Globus pallidus (tissue), 1 donor: ENCODE data around the gene DPEP2NB.
A peak's percentile ranks its signal among the peaks of the same experiment; 100 is the strongest.
"Not testable (repeated sequence)": the region's sequence is repeated elsewhere in the genome, so short reads cannot be mapped to it uniquely, and the experiment has no call there.

ENCODE experiments used
- DNase-seq: peaks from one replicate; pipeline ENCODE4 v3.0.0-alpha.2; 2015; ENCODE audit warnings: low spot score

DPEP2NB gene

DNA sequence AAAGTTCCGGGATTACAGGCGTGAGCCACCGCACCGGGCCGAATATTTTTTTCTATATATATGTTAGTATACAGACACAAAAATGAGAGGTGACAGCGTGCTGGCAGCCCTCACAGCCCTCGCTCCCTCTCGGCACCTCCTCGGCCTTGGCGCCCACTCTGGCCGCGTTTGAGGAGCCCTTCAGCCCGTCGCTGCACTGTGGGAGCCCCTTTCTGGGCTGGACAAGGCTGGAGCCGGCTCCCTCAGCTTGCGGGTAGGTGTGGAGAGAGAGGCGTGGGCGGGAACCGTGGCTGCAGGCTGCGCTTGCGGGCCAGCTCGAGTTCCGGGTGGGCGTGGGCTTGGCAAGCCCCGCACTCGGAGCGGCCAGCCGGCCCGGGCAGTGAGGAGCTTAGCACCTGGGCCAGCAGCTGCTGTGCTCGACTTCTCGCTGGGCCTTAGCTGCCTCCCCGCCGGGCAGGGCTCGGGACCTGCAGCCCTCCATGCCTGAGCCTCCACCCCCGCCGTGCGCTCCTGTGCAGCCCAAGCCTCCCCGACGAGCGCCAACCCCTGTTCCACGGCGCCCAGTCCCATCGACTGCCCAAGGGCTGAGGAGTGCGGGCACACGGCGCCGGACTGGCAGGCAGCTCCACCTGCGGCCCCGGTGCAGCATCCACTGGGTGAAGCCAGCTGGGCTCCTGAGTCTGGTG lies 33.6 kb downstream of the DPEP2NB start:
- DNase-seq: no peak

DNA sequence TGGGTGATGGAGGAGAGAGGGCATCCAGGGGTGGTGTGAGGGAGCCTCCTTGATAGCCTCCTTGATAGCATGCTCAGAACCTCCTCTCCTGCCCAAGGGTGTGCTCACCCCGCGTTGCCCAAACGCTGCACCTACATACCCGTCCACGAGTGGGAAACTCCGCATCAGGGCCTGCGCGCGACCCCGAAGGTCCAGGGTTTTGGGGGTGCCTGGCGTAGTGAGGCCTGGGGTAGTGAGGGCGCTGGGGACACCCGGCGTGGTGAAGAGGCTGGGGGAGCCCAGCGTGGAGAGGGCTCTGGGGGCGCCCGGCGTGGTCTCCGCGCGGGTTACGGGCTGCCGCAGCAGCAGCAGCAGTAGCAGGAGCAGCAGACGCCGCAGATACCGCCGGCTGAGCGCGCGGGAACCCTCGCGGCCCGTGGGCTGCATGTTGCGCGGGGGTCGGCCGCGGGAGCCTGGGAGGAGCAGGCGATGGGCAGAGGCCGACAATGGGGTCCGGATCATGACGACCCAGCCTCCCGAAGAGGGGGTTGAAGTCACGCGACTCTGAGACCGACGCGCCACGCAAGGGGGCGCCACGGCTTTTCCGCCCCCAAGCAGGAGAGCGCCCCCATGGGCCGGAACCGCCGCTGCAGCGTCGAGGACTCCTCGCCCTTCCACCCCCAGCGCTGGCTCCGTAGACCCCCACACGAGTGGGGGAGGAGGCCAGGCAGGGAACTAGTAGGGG lies 35.6 kb downstream of the DPEP2NB start, which contains the start of gene DPEP3:
DPEP3 (minus strand) TSS at position 545 of the 724 bp plus-strand sequence; CDS start at position 426, 119 bp downstream.
- no peak for DNase-seq

DNA sequence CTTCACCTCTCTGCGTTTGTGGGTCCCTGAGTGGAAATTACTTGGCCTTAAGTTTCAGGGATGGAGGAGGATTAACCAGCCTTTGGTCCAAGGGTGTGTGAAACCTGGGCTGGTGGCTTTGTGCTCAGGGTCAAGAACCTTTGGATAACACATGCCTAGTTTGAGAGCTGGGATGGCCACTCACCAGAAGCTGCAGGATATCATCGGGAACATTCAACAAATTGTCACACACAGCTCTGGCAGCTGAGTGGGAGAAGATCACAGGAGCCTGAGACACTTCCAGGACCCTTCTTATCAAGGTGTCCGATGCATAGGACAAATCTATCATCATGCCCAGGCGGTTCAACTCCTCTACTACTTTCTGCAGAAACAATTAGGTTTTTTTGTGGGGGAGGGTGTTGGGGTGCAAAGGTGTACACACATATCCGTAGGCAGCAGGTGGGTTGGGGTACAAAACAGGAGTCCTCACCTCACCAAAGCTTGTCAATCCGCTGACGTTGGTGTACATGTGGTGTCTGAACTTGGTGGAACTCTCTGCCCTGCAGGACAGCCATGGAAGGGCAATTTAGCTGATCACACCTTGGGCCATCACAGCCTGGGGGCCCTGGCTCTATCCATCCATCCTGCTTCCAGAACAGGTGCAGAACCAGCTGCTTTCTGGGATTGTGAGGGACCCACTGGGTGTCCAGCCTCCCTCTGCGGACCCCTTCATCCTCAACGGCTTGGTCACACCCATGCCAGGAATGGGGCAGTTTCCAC lies 38.1 kb downstream of the DPEP2NB start:
- DNase-seq: no peak

DNA sequence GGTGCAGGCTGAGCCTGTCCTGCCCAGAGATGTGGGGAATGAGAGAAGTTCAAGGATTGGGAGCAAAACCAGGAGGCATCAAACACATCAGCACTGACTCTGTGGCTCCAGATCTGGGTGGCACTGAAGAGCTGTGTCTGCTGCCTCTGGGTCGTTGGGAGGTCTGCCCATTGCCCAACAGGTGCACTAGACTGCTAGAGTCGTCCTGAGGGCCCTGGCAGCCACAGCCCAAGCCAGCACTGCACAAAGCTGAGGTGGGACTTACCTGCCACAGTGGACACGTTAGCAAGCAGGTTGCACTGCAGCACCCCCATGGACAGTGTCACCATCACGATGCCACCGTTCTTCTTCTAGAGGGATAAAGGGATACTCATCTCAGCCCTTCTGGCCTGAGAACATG lies 38.7 kb downstream of the DPEP2NB start:
- DNase-seq: no peak

DNA sequence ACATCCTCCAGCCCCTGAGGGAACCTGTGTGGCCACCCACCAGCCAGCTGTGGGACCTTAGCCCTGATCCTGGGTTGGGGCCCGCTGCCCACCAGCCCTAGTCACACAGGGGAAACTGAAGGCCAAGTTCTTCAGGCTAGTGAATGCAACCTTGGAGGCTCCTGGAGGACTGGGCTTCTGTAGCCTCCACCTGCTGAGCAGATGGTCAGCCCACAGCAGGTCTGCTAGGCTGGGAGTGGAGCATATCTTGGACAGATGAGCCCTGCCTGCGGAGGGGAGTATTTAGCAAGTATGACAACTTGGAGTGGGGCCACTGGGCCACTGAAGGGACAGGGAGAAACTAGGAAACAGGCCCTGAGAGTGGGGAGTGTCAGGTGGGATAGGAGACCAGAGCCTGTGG lies 39.5 kb downstream of the DPEP2NB start:
- DNase-seq: no peak

DNA sequence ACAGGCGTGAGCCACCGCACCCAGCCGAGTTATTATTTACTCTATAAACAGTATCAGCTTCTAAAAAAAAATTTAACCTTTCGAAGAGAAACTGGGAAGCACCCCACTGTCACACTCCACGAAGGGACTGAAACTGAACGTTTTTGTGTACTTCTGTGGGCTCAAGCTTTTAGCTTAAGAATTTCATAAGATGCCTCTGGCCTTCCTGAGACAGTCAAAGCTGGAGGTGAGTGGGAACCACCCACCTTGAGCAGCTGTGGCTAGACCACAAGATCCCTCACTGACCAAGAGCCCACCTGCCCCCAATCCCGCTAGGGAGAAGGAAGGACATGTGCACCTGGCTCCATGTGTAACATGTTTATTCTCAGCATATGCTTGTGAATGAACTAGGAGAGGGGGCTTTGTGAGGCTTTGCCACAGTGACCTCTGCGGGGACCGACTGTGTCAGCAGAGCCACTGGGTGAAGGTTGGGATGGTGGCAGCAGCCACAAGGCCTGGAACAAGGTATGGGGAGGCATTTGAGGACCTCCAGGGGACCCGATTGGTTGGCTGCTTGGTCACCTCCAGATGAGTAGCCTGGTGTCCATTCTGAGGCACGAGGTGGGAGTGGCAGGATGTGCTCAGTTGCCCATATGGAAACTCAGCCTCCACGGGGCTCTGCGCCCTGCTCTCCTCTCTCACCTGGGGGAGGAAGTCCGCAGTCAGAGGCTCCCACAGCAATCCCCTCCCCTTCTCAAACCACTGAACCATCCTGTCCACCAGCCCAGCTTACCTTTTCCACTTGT lies 40.2 kb downstream of the DPEP2NB start:
- DNase-seq: no peak

DNA sequence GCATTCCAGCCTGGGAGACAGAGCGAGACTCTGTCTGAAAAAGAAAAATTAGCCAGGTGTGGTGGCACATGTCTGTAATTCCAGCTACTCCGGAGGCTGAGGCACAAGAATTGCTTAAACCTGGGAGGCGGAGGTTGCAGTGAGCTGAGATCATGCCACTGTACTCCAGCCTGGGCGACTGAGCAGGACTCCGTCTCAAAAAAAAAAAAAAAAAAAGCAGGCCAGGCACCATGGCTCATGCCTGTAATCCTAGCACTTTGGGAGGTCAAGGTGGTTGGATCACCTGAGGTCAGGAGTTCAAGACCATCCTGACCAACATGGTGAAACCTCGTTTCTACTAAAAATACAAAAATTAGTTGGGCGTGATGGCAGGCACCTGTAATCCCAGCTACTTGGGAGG lies 43.4 kb downstream of the DPEP2NB start:
- DNase-seq: not testable (repeated sequence)

DNA sequence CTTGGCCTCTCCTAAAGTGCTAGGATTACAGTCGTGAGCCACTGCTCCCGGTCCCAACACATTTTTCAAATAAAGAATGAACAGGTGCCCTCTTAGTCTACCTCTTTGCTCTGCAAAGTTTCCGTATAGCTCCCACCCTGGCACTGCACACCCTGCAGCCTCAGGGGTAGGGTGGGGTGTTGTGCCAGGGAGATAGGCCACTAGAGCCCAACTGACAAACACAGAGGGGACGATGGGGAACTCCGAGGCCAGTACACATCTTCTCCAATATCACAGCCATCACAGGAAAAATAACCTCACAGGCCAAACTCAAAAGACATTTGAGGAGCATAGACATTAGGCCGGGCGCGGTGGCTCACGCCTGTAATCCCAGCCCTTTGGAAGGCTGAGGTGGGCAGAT lies 44.6 kb downstream of the DPEP2NB start:
- no peak for DNase-seq

DNA sequence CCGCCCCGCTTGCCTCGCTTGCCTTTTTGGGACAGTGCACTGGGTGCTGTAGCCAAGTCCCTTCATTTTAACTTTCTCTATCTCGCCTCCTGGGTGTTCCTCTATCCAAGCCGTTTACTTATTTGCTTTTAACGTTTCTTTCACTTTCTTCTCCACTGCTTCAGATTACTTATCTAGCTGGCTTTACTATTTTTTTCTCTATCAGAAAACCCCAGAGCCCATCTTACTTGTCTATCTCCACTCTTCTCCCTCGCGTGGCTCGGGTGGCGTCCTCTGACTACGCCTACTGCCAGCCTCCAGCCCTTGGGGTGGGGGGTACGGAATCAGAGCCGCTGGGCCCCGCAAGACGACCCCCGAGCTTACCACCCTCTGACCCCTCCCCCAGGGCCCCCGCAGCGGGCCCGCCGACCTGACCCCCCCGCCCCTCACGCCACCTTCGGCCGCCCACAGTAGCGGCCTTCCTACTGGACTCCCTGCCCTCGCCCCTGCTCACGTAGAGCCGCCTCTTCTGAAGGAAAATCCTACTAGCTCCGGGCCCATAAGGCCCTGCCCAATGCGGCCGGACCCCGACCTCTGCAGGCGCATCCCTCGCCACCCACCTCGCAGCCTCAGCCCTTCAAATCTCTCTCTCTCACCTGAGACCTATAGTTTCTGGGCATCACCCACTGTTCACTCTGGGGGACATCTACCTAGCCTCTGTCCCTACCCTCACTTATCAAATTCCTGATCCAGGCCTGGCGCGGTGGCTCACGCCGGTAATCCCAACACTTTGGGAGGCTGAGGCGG lies 46.3 kb downstream of the DPEP2NB start:
- no peak for DNase-seq

DNA sequence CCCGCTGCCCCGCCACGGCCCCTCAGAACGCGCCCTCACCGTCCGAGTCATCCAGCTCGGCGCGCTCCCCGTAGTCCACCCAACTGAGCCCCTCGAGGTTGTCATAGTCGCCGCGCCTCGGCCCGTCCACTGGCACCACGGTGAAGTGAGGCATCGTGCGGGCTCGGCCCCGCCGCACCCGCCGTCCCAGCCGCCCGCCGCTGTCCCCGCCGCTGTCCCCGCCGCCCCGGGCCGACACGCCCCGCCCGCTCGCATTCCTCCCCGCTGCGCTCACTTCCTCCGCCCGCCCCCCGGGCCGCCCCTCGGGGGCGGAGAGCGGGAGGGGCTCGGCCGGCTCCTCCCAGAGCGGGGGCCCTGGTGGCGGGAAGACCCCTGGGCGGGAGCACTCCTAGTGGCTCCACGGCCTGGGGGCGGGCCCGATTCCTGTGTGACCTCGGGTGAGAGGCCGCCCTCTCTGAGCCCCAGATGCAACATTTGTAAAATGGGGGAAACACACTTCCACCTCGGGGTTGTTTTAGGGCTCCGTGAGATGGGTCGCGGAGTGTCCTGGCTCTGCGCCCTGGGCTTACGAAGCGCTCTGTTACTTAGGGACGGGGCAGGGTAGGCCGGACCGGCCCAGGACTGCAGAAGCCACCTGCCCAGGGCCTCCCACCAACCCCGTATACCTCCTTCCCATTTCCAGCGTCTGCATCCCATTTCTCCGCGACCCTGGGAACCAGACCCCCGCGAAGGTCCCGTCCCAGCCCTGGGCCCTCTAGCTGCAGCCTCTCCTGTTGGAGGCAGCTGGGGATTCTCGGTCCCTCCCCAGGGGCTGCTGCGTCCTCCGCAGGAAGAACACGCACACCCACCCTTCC lies 47.1 kb downstream of the DPEP2NB start, which contains the start of gene SLC12A4:
SLC12A4 (minus strand) TSS at position 238 of the 854 bp plus-strand sequence; CDS start at position 154, 84 bp downstream.
- DNase-seq: peak; percentile 55

DNA sequence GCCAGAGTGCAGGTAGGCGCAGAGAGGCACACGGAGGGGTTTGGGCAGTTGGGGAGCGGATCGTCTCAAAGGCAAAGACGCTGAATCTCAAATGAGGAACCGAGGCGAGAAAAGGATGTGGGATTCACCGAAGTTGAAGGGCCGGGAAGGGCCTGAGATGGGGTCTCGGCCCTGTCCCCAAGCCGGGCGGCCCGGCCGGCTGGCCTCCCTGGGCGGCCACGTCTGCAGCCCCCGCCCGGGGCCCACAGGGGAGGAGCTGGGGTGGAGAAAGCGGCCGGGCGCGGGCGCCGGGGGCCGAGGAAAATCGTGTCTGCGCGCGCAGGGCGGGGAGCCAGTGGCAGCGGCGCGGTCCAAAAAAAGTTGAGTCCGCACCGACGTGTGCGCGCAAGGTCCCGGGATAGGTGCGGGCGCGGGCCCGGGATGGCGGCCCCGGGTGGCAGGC lies 47.7 kb downstream of the DPEP2NB start:
- DNase-seq: no peak

DNA sequence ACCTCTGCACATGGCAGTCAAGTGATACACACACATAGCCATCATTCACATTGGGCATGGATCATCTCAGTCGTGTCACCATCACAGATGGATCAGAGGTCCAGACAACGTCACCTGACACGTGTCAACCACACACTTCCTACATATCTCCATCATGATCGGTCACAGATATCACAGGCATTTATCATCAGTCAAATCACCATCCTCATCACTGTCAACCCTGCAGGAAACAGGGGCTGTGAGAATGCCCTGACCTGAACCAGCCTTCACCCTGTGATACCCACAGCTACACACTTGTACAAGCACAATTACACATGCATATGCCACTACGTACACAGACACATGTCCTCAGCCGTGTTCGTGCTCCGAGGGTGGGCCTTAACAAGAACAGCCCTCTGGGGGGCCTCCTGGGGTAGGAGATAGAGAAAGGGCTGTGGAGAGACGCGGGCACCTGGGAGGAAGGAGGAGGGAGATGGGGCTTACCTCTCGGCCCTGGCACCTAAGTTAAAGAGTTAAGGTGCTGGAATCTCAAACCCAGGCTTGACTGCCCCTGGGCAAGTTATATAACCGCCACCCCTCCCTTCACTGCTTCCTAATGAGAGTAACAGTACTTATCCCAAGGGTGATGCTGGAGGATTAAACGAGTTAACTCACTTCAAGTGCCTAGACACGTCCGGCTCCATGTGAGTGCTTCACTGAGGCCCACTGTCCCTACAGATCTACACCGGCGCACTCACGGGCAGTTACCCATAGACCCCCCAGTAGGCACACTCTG lies 48.3 kb downstream of the DPEP2NB start:
- DNase-seq: no peak

DNA sequence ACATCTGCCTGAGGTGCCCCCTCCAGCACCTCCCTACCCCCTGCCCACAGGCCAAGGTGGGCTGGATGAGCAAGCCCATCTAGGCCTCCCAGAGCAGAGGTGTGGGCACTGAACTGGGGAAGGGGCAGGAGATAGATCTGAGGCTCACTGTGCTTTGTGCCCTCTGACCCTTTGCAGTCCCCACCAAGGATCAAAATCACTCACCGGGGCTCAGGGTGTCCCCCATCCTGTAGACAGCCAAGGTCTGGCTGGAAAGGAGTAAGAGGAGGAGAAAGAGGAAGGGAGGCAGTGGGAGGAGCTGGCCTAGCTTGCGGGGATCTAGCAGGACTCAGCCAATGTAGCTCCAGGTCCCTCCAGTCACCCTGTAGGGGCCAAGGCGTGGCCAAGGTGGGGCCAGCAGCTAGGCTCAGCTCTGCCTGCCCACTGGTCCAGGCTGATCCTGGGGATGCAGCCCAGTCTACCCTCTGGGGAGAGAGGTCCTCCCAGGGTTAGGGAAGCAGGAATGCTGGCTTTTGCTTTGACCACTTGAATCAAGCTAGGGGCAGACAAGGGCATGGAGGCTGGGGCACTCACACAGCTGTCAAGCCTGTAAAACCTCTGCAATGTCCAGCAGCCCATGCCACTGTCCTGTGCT lies 49.0 kb downstream of the DPEP2NB start:
- no peak for DNase-seq

DNA sequence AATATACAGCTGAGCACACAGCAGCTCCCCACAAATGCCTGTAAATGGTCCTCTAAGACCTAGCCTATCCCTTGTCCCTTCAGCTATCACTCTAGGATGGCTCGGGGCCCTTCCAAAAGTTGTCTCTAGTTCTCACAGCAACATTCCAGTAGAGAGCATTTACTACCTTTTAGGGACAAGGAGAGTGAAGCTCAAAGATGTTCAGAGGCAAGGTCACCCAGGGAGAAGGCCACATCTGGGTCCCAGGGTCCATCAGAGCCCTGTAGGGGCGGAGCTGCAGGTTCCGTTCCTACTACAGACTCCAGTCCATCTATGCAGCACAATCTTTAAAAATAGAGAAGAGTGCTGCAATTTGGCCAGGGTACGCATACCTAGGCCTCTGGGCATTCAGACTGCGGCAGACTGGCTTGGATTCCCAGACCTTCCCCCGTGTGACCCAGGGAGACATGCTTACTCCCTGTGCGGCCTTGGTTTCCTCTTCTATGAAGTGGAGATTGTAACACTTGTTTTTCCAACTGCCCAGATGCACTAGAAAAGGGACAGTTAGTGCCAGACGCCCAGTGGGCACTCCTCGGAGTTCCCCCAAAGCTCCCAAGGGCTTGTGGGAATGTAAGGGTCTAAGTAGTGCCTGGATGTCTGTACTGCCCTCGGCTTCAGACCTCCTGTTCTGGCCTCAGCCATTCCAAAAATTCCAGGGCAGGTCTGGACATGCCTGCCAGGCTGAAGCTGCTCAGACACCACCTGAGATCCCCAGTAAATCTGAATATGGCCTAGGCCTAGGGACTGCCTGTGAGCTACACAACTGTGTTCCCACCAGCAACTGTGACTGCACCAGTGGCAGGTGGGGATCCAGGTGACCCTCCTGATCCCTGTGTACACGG lies 49.8 kb downstream of the DPEP2NB start:
- no peak for DNase-seq

DNA sequence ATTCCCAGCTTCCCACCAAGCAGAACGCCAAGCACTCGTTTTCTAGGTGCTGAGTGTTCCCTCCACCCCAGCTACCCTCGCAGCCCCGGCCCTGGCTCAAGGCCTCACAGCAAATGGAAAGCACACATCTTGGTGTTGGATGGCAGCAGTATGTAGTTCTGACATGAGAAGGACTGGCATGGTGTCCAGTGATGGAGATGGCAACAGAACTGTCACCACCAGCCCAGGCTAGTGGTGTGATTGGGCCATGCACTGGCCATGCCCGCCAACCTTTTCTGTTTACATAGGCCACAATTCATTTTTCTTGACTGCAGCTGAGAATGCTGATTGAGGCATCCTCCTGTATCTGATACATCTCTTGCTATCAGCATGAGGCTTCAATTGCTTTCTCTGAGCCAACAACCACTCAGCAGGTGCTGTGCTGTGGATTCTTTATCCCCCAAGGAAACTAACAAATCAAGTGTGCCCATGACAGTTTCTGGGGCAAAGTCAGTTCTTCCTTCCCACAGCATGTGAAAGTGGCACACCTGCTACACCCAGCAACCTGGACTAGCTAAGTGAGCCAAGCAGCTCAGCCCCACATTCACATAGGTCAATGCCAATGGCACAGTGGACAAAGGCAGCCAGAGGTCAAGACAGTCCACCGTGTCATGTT lies 51.1 kb downstream of the DPEP2NB start:
- no peak for DNase-seq

DNA sequence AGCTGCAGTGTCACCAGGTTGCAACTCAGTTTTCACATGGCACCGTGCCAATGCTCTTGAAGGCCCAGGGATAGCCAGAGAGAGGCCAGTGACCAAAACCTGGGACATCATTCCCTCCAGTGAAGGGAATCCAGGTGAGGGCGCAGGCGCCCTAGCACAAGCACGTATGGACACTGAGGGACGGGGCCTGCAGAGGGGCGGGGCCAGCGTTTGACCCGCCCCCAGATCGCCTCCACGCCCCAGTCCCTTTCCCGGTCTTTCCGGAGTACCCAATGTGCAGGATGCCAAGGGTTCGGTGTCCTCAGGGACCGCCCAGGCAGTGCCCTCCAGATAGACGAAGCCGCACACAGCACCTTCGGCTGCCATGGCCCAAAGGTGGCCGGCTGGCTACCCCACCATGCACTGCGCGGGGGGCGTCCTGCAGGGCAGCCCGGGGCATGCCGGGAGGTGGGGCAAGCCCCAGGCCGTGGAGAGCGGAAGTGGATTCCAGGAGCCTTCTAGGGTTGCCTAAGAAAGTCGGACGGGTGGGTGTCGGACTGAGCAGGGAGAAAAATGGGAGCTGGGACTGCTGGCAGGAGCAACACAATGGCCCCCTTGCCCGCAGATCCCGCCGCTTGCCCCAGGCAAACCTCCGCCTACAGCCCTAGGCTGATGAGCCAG lies 51.9 kb downstream of the DPEP2NB start:
- no peak for DNase-seq
